Muscle of leg (tissue), 11 donors: ENCODE data around the gene ZFPL1. TPM values are rescaled to one million over a fixed set of nuclear protein-coding genes. Genes with fewer than 3 reads are reported as not detected.

Experiments
- DNase-seq: peaks from one replicate; pipeline ENCODE4 v3.0.0; 2013
- H3K27ac ChIP-seq: one replicate; pipeline ENCODE4 v1.5.1; 2013; ENCODE audit warnings: mild to moderate bottlenecking, low read length, control low read depth
- H3K27me3 ChIP-seq: one replicate; pipeline ENCODE4 v1.6.1; 2013; ENCODE audit warnings: low read length; ENCODE audit not compliant: control insufficient read depth, insufficient read depth
- H3K36me3 ChIP-seq: one replicate; pipeline ENCODE4 v1.6.1; 2013; ENCODE audit warnings: low read length; ENCODE audit not compliant: control insufficient read depth, insufficient read depth
- H3K4me1 ChIP-seq: one replicate; pipeline ENCODE4 v1.6.1; 2013; ENCODE audit warnings: low read length; ENCODE audit not compliant: control insufficient read depth, insufficient read depth
- H3K4me3 ChIP-seq: one replicate; pipeline ENCODE4 v1.5.1; 2013; ENCODE audit warnings: low read length, control low read depth
- H3K9me3 ChIP-seq: replicated peaks from 2 replicates; pipeline ENCODE4 v1.6.1; 2013; ENCODE audit warnings: low read depth, low read length; ENCODE audit not compliant: control insufficient read depth
- WGBS: methylation state at CpG from one replicate; pipeline ENCODE4 v1.1.5; 2013; ENCODE audit warnings: missing lambda C conversion rate; ENCODE audit not compliant: insufficient coverage; 5-methylcytosine and 5-hydroxymethylcytosine counted together
- polyA plus RNA-seq, 8 donors: library from polyadenylated mRNA; unstranded; fragments of 120-200 nt; gene quantifications; one replicate each; pipeline versions ENCODE4 v1.2.1 to v1.2.3, GENCODE V29; 2013; ENCODE audit warnings: inconsistent platforms in 1 of 8, low replicate concordance in 1 of 8; ENCODE audit not compliant: insufficient read length in 8 of 8, insufficient read depth in 1 of 8
- total RNA-seq: library from RNA; stranded (reverse); fragments of 120-200 nt; gene quantifications from one replicate; pipeline ENCODE4 v1.2.4, GENCODE V29; 2013

Gene ZFPL1
- total and polyA plus RNA-seq, 9 donors, result 20.6 to 26.3 (median 24.0) TPM

- H3K36me3 ChIP-seq, result peaks cover 45% of the 10 kb centered on the region
- peak overlapping the region; percentile 97 for H3K27ac ChIP-seq
- H3K4me1 ChIP-seq, result peaks cover 32% of the 10 kb centered on the region
- peak overlapping the region; percentile 82 for H3K4me3 ChIP-seq
- 0% methylated on average over 15 of the region's 20 CpGs for WGBS
- no peaks in the 10 kb centered on the region for H3K9me3 ChIP-seq
- no peaks in the 10 kb centered on the region for H3K27me3 ChIP-seq
- DNase-seq, result peak; percentile 94
These were observed 49.7 kb downstream of the ZFPL1 start for GRCh38 chr11:65133724-65134123.

DNA sequence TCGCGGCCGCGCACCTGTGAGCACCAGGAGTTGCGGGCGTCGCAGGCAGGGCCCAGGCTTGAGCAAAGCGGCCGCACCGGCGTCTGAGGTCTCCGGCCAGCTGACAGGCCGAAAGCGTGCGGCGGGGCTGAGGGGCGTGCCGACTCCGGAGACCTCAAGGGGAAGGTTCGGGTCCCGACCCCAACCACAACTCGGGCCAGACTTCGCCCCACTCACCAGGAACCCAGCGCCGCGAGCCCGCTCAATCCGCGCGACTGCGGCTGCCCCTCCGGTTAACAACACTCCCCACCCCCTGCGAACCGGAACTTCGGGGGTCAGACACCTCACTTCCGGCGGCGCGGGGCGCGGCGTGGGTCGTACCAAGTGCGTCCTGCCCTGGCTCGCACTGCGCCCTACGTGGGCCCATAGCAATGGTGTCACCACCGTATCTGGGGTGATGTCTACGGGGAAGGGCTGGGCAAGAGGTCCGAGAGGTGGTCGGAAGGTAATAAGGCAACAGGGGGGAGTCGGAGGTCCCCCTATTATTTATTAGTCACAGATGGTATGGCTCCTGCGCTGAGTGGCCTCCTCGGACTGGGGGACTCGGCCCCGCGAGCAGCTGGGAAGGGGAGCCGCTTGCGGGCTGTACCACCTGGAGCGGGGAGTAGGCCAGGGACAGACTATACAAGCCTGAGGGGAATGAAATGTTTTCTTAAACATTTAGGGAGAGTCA lies 50.4 kb downstream of the ZFPL1 start, which contains the start of gene SYVN1:
SYVN1 (minus strand) TSS at position 280 of the 712 bp plus-strand sequence. CDS start 918 bp downstream, outside the sequence.
- Histone ChIP-seq H3K9me3 (no peaks in the 10 kb centered on the region), H3K36me3 (peaks cover 38% of the 10 kb centered on the region), H3K27ac (peak within 1 kb of the TSS; percentile 97), H3K4me3 (peak within 1 kb of the TSS; percentile 82), H3K4me1 (peaks cover 32% of the 10 kb centered on the region), H3K27me3 (no peaks in the 10 kb centered on the region)
- WGBS, result 0% methylated on average over 47 of the region's 60 CpGs
- DNase-seq, result peak; percentile 96

DNA sequence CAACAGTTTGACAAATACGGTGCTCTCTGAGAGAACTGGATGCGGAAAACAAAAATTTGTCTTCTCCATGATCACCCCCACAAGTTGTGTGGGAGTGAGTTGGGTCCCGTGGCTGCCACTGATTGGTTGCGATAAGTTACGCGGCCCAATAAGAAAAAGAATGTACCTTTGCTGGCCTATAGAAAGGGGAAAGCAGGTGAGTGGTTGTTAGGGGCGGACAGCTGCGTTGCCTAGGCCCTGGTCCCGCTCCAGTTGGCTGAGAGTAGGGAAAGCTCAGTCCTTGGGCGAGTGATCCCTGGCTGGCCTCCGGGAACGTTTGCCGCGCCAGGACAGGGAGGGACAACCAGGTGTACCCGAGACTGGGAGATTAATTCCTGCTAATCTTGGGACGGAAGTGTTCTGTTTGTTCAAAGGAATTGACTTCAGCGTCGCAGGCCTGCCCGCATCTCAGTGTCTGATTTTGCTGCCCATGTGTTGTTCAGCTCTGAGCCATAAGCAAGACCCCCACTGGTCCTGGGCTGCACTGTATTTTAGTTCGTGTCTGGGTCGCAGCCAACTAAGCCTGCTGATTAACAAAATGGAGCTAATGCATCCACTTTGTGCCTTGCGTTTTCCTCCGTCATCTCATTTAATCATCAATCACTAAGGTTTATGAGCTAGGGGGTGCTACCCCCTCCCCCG lies 51.1 kb downstream of the ZFPL1 start:
- peaks cover 31% of the 10 kb centered on the region for H3K36me3 ChIP-seq
- DNase-seq, result peak; percentile 98
- 1% methylated on average over 20 of the region's 24 CpGs for WGBS
- H3K27ac ChIP-seq, result peak overlapping the region; percentile 97
- peak overlapping the region; percentile 82 for H3K4me3 ChIP-seq
- H3K9me3 ChIP-seq, result no peaks in the 10 kb centered on the region
- peaks cover 32% of the 10 kb centered on the region for H3K4me1 ChIP-seq
- no peaks in the 10 kb centered on the region for H3K27me3 ChIP-seq

DNA sequence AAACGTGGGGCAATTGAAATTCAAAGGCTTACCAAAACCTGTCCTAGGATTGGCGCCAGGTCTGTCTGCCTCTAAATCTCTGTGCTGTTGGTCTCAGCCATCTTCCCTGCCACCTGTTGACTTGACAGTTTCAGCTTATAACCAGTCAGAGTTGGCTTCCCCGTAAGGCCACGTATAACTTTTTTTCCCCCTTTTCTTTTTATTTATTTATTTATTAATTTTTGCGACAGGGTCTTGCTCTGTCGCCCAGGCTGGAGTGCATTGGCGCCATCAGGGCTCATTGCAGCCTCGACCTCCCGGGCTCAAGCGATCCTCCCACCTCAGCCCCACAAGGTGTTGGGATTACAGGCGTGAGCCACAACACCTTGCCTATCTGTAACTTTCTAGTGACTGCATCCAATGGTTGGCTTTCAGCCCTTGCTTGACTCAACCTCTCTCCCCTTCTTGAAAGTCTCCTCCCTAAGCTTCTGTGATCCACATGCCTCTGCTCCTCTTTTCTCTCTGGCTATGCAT lies 51.7 kb downstream of the ZFPL1 start:
- H3K27me3 ChIP-seq, result no peaks in the 10 kb centered on the region

DNA sequence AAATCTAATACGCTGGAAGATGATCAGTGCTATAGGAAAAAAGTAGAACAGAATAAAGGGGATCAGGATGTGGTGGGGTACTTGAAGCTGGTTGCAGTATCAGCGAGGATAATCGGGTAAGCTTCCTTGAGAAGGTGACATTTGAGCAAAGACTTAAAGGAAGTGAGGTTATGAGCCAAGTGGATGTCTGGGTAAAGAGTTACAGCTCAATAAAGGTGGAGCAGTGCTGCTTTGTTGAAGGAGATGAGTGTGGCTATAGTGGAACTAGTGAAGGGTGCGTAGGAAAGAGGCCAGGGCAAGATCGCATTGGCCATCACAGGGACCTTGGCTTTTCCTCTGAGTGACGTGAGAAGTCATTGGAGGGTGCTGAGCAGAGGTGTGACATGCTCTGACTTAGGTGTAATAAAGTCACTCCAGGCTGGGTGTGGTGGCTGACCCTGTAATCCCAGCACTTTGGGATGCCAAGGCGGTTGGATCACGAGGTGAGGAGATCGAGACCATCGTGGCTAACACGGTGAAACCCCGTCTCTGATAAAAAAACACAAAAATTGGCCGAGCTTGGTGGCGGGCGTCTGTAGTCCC lies 52.6 kb downstream of the ZFPL1 start:
- Histone ChIP-seq H3K4me1 (peaks cover 32% of the 10 kb centered on the region), H3K9me3 (no peaks in the 10 kb centered on the region), H3K4me3 (no peak overlapping the region), H3K27me3 (peaks cover 3% of the 10 kb centered on the region), H3K27ac (no peak overlapping the region), H3K36me3 (peaks cover 16% of the 10 kb centered on the region)
- DNase-seq, result peak; percentile 4
- WGBS, result 82% methylated on average over 15 of the region's 15 CpGs

More for the DNA sequence above, 51.7 kb downstream of the ZFPL1 start:
- Histone ChIP-seq H3K9me3 (no peaks in the 10 kb centered on the region), H3K27ac (peak overlapping the region; percentile 97), H3K4me1 (peaks cover 32% of the 10 kb centered on the region), H3K36me3 (peaks cover 25% of the 10 kb centered on the region), H3K4me3 (peak overlapping the region; percentile 82)
- WGBS, result 42% methylated on average over 8 of the region's 11 CpGs
- DNase-seq, result peak; percentile 17

Other genes with a start within 250 kb of the ZFPL1 start
- 0.35 TPM for gene CDC42BPG, start 239.6 kb upstream of the ZFPL1 start, total RNA-seq
- 1 to 10 TPM in 3 of 8 donors, under 1 TPM in 5; 0.56 to 2.3 (median 0.96) TPM for gene CDC42BPG, start 239.6 kb upstream of the ZFPL1 start, polyA plus RNA-seq
- 46.1 TPM for gene EHD1, start 205.6 kb upstream of the ZFPL1 start, total RNA-seq
- gene EHD1, start 205.6 kb upstream of the ZFPL1 start, polyA plus RNA-seq, result 100 to 1,000 TPM in 4 of 8 donors, 10 to 100 TPM in 4; 86.2 to 117 (median 96.7) TPM
- gene ATG2A, start 167.0 kb upstream of the ZFPL1 start, total RNA-seq, result 7.5 TPM
- gene ATG2A, start 167.0 kb upstream of the ZFPL1 start, polyA plus RNA-seq, result 10 to 100 TPM in 7 of 8 donors, 1 to 10 TPM in 1; 10.0 to 16.0 (median 13.0) TPM
- 5.6 TPM for gene PPP2R5B, start 159.5 kb upstream of the ZFPL1 start, total RNA-seq
- gene PPP2R5B, start 159.5 kb upstream of the ZFPL1 start, polyA plus RNA-seq, result 10 to 100 TPM; 10.0 to 16.9 (median 12.1) TPM
- gene GPHA2, start 148.3 kb upstream of the ZFPL1 start, total RNA-seq, result not detected
- gene GPHA2, start 148.3 kb upstream of the ZFPL1 start, polyA plus RNA-seq, result under 1 TPM in 4 of 8 donors, not detected in 4; 0.15 to 0.53 (median 0.24) TPM
- gene MAJIN, start 112.1 kb upstream of the ZFPL1 start, total RNA-seq, result not detected
- not detected for gene MAJIN, start 112.1 kb upstream of the ZFPL1 start, polyA plus RNA-seq
- gene BATF2, start 87.3 kb upstream of the ZFPL1 start, total RNA-seq, result 0.62 TPM
- gene BATF2, start 87.3 kb upstream of the ZFPL1 start, polyA plus RNA-seq, result 1 to 10 TPM in 4 of 8 donors, under 1 TPM in 4; 0.84 to 1.9 (median 1.1) TPM
- 84.6 TPM for gene ARL2, start 70.1 kb upstream of the ZFPL1 start, total RNA-seq
- 100 to 1,000 TPM in 1 of 8 donors, 10 to 100 TPM in 7; 80.5 to 101 (median 89.1) TPM for gene ARL2, start 70.1 kb upstream of the ZFPL1 start, polyA plus RNA-seq
- gene SNX15, start 56.8 kb upstream of the ZFPL1 start, total RNA-seq, result 18.3 TPM
- gene SNX15, start 56.8 kb upstream of the ZFPL1 start, polyA plus RNA-seq, result 10 to 100 TPM; 19.6 to 29.6 (median 23.2) TPM
- 6.7 TPM for gene SAC3D1, start 43.0 kb upstream of the ZFPL1 start, total RNA-seq
- 10 to 100 TPM; 12.5 to 16.0 (median 15.1) TPM for gene SAC3D1, start 43.0 kb upstream of the ZFPL1 start, polyA plus RNA-seq
- 13.6 TPM for gene NAALADL1, start 25.7 kb upstream of the ZFPL1 start, total RNA-seq
- gene NAALADL1, start 25.7 kb upstream of the ZFPL1 start, polyA plus RNA-seq, result 10 to 100 TPM in 5 of 8 donors, 1 to 10 TPM in 3; 6.2 to 14.0 (median 10.7) TPM
- gene CDCA5, start 182 bp upstream of the ZFPL1 start, total RNA-seq, result 6.6 TPM
- gene CDCA5, start 182 bp upstream of the ZFPL1 start, polyA plus RNA-seq, result 10 to 100 TPM in 7 of 8 donors, 1 to 10 TPM in 1; 9.7 to 17.0 (median 14.4) TPM
- gene VPS51, start 12.0 kb downstream of the ZFPL1 start, total RNA-seq, result 109 TPM
- gene VPS51, start 12.0 kb downstream of the ZFPL1 start, polyA plus RNA-seq, result 100 to 1,000 TPM; 128 to 147 (median 136) TPM
- 6.5 TPM for gene TM7SF2, start 27.6 kb downstream of the ZFPL1 start, total RNA-seq
- 10 to 100 TPM in 1 of 8 donors, 1 to 10 TPM in 7; 4.1 to 14.4 (median 7.5) TPM for gene TM7SF2, start 27.6 kb downstream of the ZFPL1 start, polyA plus RNA-seq
- gene ZNHIT2, start 33.5 kb downstream of the ZFPL1 start, total RNA-seq, result 5.1 TPM
- 1 to 10 TPM; 4.2 to 6.0 (median 4.8) TPM for gene ZNHIT2, start 33.5 kb downstream of the ZFPL1 start, polyA plus RNA-seq
- gene FAU, start 37.9 kb downstream of the ZFPL1 start, total RNA-seq, result 998 TPM
- gene FAU, start 37.9 kb downstream of the ZFPL1 start, polyA plus RNA-seq, result 1,000 to 10,000 TPM in 7 of 8 donors, 100 to 1,000 TPM in 1; 971 to 1,242 (median 1,085) TPM
- gene MRPL49, start 38.1 kb downstream of the ZFPL1 start, total RNA-seq, result 30.3 TPM
- gene MRPL49, start 38.1 kb downstream of the ZFPL1 start, polyA plus RNA-seq, result 10 to 100 TPM; 19.5 to 31.1 (median 25.4) TPM
- 10.0 TPM for gene SYVN1, start 50.3 kb downstream of the ZFPL1 start, total RNA-seq
- 10 to 100 TPM; 31.1 to 53.4 (median 41.1) TPM for gene SYVN1, start 50.3 kb downstream of the ZFPL1 start, polyA plus RNA-seq
- gene SPDYC, start 86.0 kb downstream of the ZFPL1 start, total RNA-seq, result not detected
- under 1 TPM in 1 of 8 donors, not detected in 7; 0.16 TPM for gene SPDYC, start 86.0 kb downstream of the ZFPL1 start, polyA plus RNA-seq
- gene CAPN1, start 97.7 kb downstream of the ZFPL1 start, total RNA-seq, result 46.7 TPM
- gene CAPN1, start 97.7 kb downstream of the ZFPL1 start, polyA plus RNA-seq, result 10 to 100 TPM; 69.1 to 90.2 (median 80.1) TPM
- gene POLA2, start 177.7 kb downstream of the ZFPL1 start, total RNA-seq, result 18.8 TPM
- 10 to 100 TPM; 35.4 to 64.7 (median 51.6) TPM for gene POLA2, start 177.7 kb downstream of the ZFPL1 start, polyA plus RNA-seq
- 20.8 TPM for gene CDC42EP2, start 230.6 kb downstream of the ZFPL1 start, total RNA-seq
- gene CDC42EP2, start 230.6 kb downstream of the ZFPL1 start, polyA plus RNA-seq, result 10 to 100 TPM; 26.9 to 42.4 (median 35.4) TPM
- gene DPF2, start 249.6 kb downstream of the ZFPL1 start, total RNA-seq, result 31.0 TPM
- 10 to 100 TPM; 43.9 to 62.4 (median 52.2) TPM for gene DPF2, start 249.6 kb downstream of the ZFPL1 start, polyA plus RNA-seq